DOHH2 (cell line): Measurements from ENCODE around the gene TMEM92.

Experiments
- CTCF ChIP-seq: fragments of 200-600 bp; sonication (generic); IDR thresholded peaks from one replicate; pipeline ENCODE4 v1.5.1; 2014; ENCODE audit warnings: antibody characterized with exemption, mild to moderate bottlenecking, low read depth, low read length; ENCODE audit not compliant: poor library complexity, severe bottlenecking
- EZH2phosphoT487 ChIP-seq: fragments of 200-600 bp; sonication (generic); IDR thresholded peaks from 2 replicates; pipeline ENCODE4 v1.6.1; 2017; ENCODE audit warnings: borderline replicate concordance, mild to moderate bottlenecking, antibody characterized with exemption, low read length, moderate library complexity, mixed read lengths

- TF ChIP-seq CTCF, result no peak
- no peak for TF ChIP-seq EZH2phosphoT487
Observed at GRCh38 chr17:50298018-50298417, 23.8 kb downstream of the TMEM92 start.
